ENCODE results near the gene PRAC1.

PRAC1 gene

DNA sequence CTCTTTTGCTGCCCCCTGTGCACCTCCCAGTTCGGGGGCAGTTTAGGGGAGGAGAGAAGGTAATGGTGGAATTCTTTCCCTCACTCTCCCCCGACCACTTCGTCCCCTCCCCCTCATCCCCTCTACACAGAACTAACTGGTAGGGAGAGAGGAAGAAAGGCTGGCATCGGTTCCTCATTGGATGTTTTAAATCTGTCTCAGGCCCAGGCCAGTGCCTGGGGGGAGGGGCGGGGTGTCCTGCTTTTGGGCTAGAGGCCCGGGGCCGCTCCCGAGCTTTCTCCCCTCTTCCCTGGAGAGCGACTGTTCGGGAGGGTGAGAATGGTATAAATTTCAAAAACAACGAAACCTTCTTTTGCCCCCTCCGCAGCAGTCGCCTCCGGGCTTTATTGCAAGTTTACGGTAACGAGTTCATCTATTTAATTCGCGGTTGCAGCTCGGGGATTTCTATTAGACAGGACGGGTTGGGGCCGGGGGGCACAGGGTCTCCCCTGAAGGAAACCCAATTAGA is 651 bp upstream of the PRAC1 start, which contains the start of gene PRAC2:
Gene PRAC2, plus strand, starts transcription at position 271 of the 508 bp plus-strand sequence. CDS start 1,226 bp downstream, outside the sequence.
- no peak within 1 kb of the TSS for H2AFZ ChIP-seq (ENCODE audit: low read depth, low read length, severe bottlenecking)
- no peak within 1 kb of the TSS for H3K27ac ChIP-seq (ENCODE audit: low read depth, low read length)
- no peak for TF ChIP-seq EZH2phosphoT487 (conservative IDR thresholded peaks at IDR 0.05; ENCODE audit: low read length)
- TF ChIP-seq, protein P1, sequence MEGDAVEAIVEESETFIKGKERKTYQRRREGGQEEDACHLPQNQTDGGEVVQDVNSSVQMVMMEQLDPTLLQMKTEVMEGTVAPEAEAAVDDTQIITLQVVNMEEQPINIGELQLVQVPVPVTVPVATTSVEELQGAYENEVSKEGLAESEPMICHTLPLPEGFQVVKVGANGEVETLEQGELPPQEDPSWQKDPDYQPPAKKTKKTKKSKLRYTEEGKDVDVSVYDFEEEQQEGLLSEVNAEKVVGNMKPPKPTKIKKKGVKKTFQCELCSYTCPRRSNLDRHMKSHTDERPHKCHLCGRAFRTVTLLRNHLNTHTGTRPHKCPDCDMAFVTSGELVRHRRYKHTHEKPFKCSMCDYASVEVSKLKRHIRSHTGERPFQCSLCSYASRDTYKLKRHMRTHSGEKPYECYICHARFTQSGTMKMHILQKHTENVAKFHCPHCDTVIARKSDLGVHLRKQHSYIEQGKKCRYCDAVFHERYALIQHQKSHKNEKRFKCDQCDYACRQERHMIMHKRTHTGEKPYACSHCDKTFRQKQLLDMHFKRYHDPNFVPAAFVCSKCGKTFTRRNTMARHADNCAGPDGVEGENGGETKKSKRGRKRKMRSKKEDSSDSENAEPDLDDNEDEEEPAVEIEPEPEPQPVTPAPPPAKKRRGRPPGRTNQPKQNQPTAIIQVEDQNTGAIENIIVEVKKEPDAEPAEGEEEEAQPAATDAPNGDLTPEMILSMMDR (IDR thresholded peaks at IDR 0.05; ENCODE audit: insufficient read depth, low read length, poor library complexity, severe bottlenecking): no peak
- no peaks in the 10 kb centered on the region for H3K36me3 ChIP-seq (ENCODE audit: low read length)
- H3K4me3 ChIP-seq (ENCODE audit: insufficient read depth, low read length, poor library complexity, severe bottlenecking): no peak within 1 kb of the TSS
- no peak within 1 kb of the TSS for H3K9ac ChIP-seq (ENCODE audit: low read length)
- H3K79me2 ChIP-seq (ENCODE audit: insufficient read depth, low read length): no peaks in the 10 kb centered on the region
- H3F3A ChIP-seq (ENCODE audit: insufficient read depth): no peaks in the 10 kb centered on the region
- no peaks in the 10 kb centered on the region for H3K9me2 ChIP-seq (replicated peaks; ENCODE audit: insufficient read depth, low read length)
- H3K4me2 ChIP-seq (ENCODE audit: low read depth, low read length, poor library complexity, severe bottlenecking): no peak within 1 kb of the TSS
- H3K9me3 ChIP-seq (ENCODE audit: insufficient read depth, low read length): no peaks in the 10 kb centered on the region
- H4K20me1 ChIP-seq (ENCODE audit: low read depth, low read length): no peaks in the 10 kb centered on the region
- H3K27me3 ChIP-seq (ENCODE audit: low read length): no peaks in the 10 kb centered on the region

DNA sequence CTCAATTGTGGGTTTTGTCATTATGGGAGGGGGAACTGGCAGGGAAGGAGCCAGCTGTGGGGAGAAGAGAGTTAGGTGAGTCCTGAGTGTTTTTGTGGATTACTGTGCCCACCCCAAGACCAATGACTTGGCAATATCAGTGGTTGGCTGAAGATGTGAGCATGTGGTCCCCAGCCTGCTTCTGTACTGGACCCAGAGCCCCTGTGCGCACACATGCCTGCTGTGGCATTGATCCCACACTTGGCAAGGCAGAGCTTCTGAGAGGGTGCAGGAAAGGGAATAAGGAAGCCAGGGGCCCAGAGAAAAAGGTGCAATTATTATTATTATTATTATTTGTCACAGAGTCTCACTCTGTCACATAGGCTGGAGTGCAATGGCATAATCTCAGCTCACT is 1.3 kb downstream of the PRAC1 start:
- no peaks in the 10 kb centered on the region for H3K27me3 ChIP-seq (ENCODE audit: low read length)
- H3K4me3 ChIP-seq (ENCODE audit: insufficient read depth, low read length, poor library complexity, severe bottlenecking): no peak overlapping the region
- H3K27ac ChIP-seq (ENCODE audit: low read depth, low read length): no peak overlapping the region
- H2AFZ ChIP-seq (ENCODE audit: low read depth, low read length, severe bottlenecking): no peak overlapping the region
- no peaks in the 10 kb centered on the region for H3F3A ChIP-seq (ENCODE audit: insufficient read depth)
- no peaks in the 10 kb centered on the region for H4K20me1 ChIP-seq (ENCODE audit: low read depth, low read length)
- no peak for TF ChIP-seq EZH2phosphoT487 (conservative IDR thresholded peaks at IDR 0.05; ENCODE audit: low read length)
- TF ChIP-seq, protein P1 (IDR thresholded peaks at IDR 0.05; ENCODE audit: insufficient read depth, low read length, poor library complexity, severe bottlenecking): no peak
- H3K36me3 ChIP-seq (ENCODE audit: low read length): no peaks in the 10 kb centered on the region
- no peaks in the 10 kb centered on the region for H3K79me2 ChIP-seq (ENCODE audit: insufficient read depth, low read length)
- no peak overlapping the region for H3K4me2 ChIP-seq (ENCODE audit: low read depth, low read length, poor library complexity, severe bottlenecking)
- no peak overlapping the region for H3K9ac ChIP-seq (ENCODE audit: low read length)
- no peaks in the 10 kb centered on the region for H3K9me2 ChIP-seq (replicated peaks; ENCODE audit: insufficient read depth, low read length)
- H3K9me3 ChIP-seq (ENCODE audit: insufficient read depth, low read length): no peaks in the 10 kb centered on the region

DNA sequence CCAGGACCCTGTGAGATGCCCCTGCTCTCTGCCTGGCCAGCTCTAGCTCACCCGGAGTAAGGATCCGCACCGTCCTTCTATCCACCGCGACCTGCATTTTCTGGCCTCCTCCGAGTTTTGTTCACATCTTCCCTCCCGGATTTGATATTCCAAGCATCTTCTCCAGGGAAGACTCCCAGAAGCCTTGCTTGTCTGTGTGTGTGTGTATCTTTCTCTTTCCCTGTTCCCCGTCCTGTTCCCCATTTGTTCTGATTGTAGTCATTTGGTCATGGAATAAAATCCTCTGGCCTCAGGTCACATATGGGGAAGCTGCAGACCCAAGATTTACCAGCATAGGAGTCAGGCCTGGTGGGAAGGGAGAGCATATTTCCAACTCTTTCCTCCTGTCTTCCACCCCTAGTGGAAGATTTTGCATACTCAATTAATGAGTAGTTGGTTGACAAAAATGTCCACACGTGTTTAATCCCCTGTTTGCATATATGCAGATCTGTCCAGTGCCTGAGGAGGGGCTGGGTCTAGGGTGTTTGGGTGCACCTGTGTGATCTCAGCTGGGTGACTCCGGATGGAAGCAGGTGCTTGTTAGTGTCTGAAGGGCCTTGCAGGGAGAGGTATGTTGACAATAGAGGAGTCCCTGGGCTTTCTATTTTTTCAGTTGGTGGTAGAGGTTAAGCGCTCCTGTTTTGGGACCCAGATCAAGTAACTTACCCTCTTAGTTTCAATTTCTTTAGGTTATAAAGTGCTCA is 1.9 kb downstream of the PRAC1 start:
- Histone ChIP-seq H3K9me3 (ENCODE audit: insufficient read depth, low read length) (no peaks in the 10 kb centered on the region), H3K27me3 (ENCODE audit: low read length) (no peaks in the 10 kb centered on the region), H3K27ac (ENCODE audit: low read depth, low read length) (no peak overlapping the region), H3K9ac (ENCODE audit: low read length) (no peak overlapping the region), H3K36me3 (ENCODE audit: low read length) (no peaks in the 10 kb centered on the region), H3K79me2 (ENCODE audit: insufficient read depth, low read length) (no peaks in the 10 kb centered on the region), H3K4me3 (ENCODE audit: insufficient read depth, low read length, poor library complexity, severe bottlenecking) (no peak overlapping the region), H3F3A (ENCODE audit: insufficient read depth) (no peaks in the 10 kb centered on the region), H2AFZ (ENCODE audit: low read depth, low read length, severe bottlenecking) (no peak overlapping the region), H3K9me2 (replicated peaks; ENCODE audit: insufficient read depth, low read length) (no peaks in the 10 kb centered on the region), H4K20me1 (ENCODE audit: low read depth, low read length) (no peaks in the 10 kb centered on the region), H3K4me2 (ENCODE audit: low read depth, low read length, poor library complexity, severe bottlenecking) (no peak overlapping the region)
- TF ChIP-seq, protein P1 (IDR thresholded peaks at IDR 0.05; ENCODE audit: insufficient read depth, low read length, poor library complexity, severe bottlenecking): no peak
- no peak for TF ChIP-seq EZH2phosphoT487 (conservative IDR thresholded peaks at IDR 0.05; ENCODE audit: low read length)
